C4-2B (cell line): ENCODE measurements around the gene SEMA3F.

Experiments
- H3K27ac ChIP-seq: fragments of 450-650 bp; 2 replicates; pipeline ENCODE4 v1.5.1; 2017
- ZFX ChIP-seq: fragments of 450-650 bp; IDR thresholded peaks from 2 replicates; pipeline ENCODE4 v1.6.1; 2017
- TF ChIP-seq, protein P1 (sequence below): fragments of 450-650 bp; conservative IDR thresholded peaks from 2 replicates; pipeline ENCODE4 v1.5.1; 2017; ENCODE audit warnings: mild to moderate bottlenecking

Gene SEMA3F

DNA sequence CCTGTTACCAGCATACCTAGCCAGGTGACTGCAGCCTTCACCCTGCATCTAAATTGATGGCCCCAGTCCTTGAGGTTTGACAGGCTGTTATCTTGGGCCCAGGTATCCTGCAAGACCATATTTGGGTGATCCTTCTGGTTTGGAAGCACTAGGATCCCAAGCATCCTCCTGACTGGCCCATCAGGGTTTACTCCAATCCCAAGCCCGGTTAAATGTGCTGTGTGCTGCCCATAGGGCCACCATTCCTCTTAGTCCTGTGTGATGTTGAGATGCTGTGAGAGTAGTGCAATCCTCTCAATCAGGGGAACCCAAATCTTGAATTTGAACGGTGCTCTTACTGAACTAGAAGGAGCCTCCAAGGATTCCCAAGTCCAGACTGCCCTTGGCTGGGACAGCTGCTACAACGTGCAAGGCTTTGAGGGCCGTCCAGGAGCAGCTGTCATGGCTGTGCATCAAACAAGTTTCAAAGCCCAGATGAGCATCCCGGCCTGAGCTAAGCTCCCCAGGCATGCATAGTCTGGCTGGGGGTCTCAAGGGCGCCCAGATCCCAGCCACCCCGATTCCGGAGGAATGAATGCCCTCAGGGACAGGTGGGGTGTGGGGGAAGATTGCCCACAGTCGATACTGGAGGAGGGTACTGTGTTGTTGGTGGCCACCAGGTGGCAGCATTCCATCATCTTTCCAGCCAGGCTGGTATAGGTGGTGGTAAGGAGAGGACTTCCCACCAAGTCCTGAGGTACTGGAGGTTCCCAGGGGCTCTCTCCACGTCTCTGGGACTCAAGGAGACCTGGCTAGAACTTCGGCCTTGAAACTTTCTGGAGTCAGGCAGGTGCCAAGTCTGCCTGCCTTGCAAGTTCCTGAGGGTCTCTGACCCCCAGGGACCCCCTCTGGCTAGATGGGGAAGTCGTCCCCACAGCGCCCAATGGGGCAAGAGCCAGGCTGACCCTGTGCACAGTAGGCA lies 33.8 kb upstream of the SEMA3F start:
- no peak overlapping the region for H3K27ac ChIP-seq

GRCh38 chr3:50122071-50122470 lies 33.1 kb upstream of the SEMA3F start:
- H3K27ac ChIP-seq: no peak overlapping the region
- TF ChIP-seq, protein P1, sequence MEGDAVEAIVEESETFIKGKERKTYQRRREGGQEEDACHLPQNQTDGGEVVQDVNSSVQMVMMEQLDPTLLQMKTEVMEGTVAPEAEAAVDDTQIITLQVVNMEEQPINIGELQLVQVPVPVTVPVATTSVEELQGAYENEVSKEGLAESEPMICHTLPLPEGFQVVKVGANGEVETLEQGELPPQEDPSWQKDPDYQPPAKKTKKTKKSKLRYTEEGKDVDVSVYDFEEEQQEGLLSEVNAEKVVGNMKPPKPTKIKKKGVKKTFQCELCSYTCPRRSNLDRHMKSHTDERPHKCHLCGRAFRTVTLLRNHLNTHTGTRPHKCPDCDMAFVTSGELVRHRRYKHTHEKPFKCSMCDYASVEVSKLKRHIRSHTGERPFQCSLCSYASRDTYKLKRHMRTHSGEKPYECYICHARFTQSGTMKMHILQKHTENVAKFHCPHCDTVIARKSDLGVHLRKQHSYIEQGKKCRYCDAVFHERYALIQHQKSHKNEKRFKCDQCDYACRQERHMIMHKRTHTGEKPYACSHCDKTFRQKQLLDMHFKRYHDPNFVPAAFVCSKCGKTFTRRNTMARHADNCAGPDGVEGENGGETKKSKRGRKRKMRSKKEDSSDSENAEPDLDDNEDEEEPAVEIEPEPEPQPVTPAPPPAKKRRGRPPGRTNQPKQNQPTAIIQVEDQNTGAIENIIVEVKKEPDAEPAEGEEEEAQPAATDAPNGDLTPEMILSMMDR: no peak
- no peak for TF ChIP-seq ZFX

More for the DNA sequence above, 33.8 kb upstream of the SEMA3F start:
- TF ChIP-seq, protein P1: peak; percentile 82
- no peak for TF ChIP-seq ZFX

- H3K27ac ChIP-seq: no peak overlapping the region
- no peak for TF ChIP-seq ZFX
- TF ChIP-seq, protein P1: no peak
These were observed 32.3 kb upstream of the SEMA3F start for GRCh38 chr3:50122661-50123391.

DNA sequence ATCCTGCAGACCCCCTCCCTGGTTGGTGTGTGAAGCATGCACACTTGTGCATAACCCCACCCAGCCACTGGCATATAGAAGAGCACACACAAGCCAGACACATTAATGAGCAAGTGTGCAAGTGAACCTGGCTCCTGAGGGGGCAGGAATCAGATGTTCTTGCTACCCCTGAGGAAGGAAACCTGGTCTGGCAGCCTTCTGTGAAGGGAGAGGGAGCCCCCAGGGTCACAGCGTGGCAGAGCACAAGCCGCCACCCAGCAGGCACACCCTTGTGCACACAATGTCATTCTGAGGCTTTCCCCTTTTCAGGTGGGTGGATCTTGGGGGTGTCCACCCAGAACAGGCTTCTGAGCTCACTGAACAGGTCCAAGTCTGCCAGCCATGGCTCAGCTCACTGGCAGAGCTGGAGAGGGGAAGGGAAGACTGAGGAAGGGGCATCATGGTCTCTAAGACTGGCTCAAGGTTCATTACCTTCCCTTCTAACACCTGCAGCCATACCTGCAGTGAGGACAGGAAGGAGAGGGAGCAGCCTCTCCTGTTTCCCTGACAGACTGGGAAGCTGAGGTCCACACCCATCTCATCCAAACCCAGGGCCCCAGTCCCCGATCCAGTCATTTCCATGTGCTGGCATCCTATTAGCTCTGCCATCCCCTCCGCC lies 31.6 kb upstream of the SEMA3F start:
- TF ChIP-seq ZFX: no peak
- TF ChIP-seq, protein P1: no peak
- no peak overlapping the region for H3K27ac ChIP-seq

DNA sequence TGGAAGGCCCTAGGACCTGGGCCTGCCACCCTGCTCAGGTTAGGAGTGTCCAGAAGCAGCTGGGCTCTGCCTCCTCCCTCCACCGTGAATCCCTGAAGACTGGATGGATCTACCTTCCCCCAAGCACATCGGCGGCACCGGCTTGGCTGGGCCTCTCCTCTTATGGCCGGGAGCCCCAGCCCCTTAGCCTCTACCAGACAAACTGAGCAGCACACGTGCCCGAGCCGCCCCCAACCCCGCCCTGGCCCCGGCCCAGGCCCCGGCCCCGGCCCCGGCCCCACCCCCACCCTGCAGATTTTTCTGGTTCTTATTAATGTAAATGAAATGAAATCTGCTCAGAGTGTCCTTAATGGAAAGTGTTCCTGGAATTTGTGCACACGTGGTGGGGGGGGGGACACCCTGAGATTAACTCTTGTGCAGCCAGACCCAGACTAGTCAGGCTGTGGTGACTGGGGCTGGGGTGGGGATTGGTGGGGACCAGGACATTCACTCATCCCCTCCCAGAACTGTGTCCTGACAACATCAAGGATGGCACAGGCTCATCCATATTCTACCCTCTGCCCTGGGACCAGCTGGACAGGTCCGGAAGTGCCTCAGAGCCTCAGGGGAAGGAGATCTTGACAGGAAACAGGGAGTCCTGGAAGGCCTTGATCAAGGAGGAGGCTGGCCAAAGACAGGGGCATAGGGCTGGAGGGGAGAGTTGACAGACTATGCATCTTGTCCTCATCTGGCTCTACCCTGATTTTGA lies 30.9 kb upstream of the SEMA3F start:
- H3K27ac ChIP-seq: no peak overlapping the region
- TF ChIP-seq, protein P1: no peak
- no peak for TF ChIP-seq ZFX

DNA sequence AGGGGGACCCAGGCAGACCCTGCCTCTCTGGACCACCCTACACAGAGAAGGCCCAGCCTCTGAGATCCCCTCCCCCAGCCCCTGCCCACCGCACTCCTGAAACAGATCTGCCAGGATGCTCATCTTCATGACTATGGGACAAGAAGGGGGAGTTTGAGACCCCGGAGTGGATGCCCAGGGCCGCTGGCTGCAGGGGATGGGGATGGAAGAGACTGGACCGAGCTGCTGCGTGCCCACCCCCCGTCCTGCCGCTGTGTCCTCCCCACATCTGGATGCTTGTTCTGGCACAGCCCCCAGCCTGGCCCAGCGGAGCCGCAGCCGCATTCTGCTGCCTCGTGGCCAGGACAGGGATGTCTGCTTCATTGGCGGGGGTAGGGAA lies 30.3 kb upstream of the SEMA3F start:
- TF ChIP-seq ZFX: no peak
- TF ChIP-seq, protein P1: no peak
- no peak overlapping the region for H3K27ac ChIP-seq
